Measurements from ENCODE around the gene MCUR1. TPM values are rescaled to one million over a fixed set of nuclear protein-coding genes. Genes with fewer than 3 reads are reported as not detected.

Gene MCUR1
- total and polyA plus RNA-seq, 2 of the 13 experiments (the other 11 are each of a cell fraction or from before 2014, with no cell fraction given) = 8.0 to 29.6 TPM

DNA sequence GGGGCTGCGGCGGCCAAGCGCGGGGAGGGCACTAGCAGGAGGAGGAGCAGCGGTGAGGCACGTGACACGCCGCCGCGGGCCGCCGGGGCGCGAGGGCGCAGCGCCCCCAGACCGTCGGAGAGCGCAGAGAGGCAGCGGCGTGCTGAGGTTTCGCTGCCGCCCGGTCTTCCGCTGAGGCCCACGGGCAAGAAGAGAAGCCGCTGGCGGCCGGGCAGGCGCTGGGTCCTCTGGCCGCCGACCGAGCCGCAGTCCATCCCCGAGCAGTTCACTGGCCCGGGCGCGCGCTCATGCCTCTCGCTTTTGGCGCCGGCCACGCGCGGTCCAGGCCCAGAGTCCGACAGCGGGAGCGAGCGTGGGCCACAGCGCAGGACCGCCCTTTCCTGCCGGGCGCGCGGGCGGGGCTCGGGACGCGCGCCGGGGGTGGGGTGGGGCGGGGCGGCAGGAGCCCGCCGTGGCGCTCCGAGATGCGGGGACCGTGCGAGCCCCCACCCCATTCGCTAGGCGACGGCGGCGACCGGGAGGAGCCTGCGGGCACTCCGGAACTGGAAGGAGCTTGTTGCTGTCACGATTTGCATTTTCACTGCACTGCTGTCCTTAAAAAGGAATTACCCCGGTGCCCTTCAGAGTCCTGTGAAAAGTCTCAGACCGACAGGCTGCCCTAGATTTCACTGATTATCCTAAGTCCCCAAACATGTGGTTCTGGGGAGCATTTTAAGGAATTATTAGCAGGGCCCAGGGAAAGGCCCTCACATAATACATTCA lies at the start of gene MCUR1 (continued):
- TF ChIP-seq, protein P1, sequence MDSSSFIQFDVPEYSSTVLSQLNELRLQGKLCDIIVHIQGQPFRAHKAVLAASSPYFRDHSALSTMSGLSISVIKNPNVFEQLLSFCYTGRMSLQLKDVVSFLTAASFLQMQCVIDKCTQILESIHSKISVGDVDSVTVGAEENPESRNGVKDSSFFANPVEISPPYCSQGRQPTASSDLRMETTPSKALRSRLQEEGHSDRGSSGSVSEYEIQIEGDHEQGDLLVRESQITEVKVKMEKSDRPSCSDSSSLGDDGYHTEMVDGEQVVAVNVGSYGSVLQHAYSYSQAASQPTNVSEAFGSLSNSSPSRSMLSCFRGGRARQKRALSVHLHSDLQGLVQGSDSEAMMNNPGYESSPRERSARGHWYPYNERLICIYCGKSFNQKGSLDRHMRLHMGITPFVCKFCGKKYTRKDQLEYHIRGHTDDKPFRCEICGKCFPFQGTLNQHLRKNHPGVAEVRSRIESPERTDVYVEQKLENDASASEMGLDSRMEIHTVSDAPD (CRISPR knock-in tag; IDR thresholded peaks at IDR 0.05) = no peak
- TF ChIP-seq, protein P2, sequence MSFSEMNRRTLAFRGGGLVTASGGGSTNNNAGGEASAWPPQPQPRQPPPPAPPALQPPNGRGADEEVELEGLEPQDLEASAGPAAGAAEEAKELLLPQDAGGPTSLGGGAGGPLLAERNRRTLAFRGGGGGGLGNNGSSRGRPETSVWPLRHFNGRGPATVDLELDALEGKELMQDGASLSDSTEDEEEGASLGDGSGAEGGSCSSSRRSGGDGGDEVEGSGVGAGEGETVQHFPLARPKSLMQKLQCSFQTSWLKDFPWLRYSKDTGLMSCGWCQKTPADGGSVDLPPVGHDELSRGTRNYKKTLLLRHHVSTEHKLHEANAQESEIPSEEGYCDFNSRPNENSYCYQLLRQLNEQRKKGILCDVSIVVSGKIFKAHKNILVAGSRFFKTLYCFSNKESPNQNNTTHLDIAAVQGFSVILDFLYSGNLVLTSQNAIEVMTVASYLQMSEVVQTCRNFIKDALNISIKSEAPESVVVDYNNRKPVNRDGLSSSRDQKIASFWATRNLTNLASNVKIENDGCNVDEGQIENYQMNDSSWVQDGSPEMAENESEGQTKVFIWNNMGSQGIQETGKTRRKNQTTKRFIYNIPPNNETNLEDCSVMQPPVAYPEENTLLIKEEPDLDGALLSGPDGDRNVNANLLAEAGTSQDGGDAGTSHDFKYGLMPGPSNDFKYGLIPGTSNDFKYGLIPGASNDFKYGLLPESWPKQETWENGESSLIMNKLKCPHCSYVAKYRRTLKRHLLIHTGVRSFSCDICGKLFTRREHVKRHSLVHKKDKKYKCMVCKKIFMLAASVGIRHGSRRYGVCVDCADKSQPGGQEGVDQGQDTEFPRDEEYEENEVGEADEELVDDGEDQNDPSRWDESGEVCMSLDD (CRISPR knock-in tag; IDR thresholded peaks at IDR 0.05; ENCODE audit: borderline replicate concordance) = peak; percentile 69; the same call in 1 of the 2 replicates
- TF ChIP-seq PHF5A (CRISPR knock-in tag; IDR thresholded peaks at IDR 0.05; ENCODE audit: low read depth, unreplicated experiment) = no peak
- no peak; the same call in 1 of the 2 replicates for TF ChIP-seq ZNF253 (CRISPR knock-in tag; IDR thresholded peaks at IDR 0.05; ENCODE audit: borderline replicate concordance)
- TF ChIP-seq PHB2 (IDR thresholded peaks at IDR 0.05; ENCODE audit: partially characterized antibody) = no peak
- TF ChIP-seq, protein P3, sequence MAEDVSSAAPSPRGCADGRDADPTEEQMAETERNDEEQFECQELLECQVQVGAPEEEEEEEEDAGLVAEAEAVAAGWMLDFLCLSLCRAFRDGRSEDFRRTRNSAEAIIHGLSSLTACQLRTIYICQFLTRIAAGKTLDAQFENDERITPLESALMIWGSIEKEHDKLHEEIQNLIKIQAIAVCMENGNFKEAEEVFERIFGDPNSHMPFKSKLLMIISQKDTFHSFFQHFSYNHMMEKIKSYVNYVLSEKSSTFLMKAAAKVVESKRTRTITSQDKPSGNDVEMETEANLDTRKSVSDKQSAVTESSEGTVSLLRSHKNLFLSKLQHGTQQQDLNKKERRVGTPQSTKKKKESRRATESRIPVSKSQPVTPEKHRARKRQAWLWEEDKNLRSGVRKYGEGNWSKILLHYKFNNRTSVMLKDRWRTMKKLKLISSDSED (CRISPR knock-in tag; IDR thresholded peaks at IDR 0.05) = peak; percentile 8; the same call in 1 of the 2 replicates
- no peak for TF ChIP-seq CHD4 (IDR thresholded peaks at IDR 0.05; ENCODE audit: borderline replicate concordance, low read length)
- TF ChIP-seq TARDBP (CRISPR knock-in tag; IDR thresholded peaks at IDR 0.05) = no peak
- 0 out of 2 replicates have a peak, but pooled peaks have one; percentile 82 for TF ChIP-seq TEAD2 (CRISPR knock-in tag; IDR thresholded peaks at IDR 0.05)
- no peak for TF ChIP-seq ELF1 (CRISPR knock-in tag; IDR thresholded peaks at IDR 0.05)
- no peak; the same call in 1 of the 2 replicates for TF ChIP-seq ZNF205 (CRISPR knock-in tag; IDR thresholded peaks at IDR 0.05)
- no peak for TF ChIP-seq FOXC1 (CRISPR knock-in tag; IDR thresholded peaks at IDR 0.05; ENCODE audit: borderline replicate concordance)
- TF ChIP-seq NR2F1 (CRISPR knock-in tag; IDR thresholded peaks at IDR 0.05) = no peak
- TF ChIP-seq TCF7 (IDR thresholded peaks at IDR 0.05; ENCODE audit: low read depth) = no peak
- peak; percentile 96 for TF ChIP-seq PHF8 (CRISPR knock-in tag; IDR thresholded peaks at IDR 0.05)
- TF ChIP-seq ZSCAN29 (CRISPR knock-in tag; conservative IDR thresholded peaks at IDR 0.05) = no peak
- peak; percentile 88 for TF ChIP-seq ZNF724P (CRISPR knock-in tag; IDR thresholded peaks at IDR 0.05; ENCODE audit: borderline replicate concordance)
- TF ChIP-seq MYNN (CRISPR knock-in tag; IDR thresholded peaks at IDR 0.05; ENCODE audit: low read depth) = no peak
- no peak for TF ChIP-seq FOXK1 (CRISPR knock-in tag; IDR thresholded peaks at IDR 0.05; ENCODE audit: borderline replicate concordance, low read depth)
- TF ChIP-seq, protein P4, sequence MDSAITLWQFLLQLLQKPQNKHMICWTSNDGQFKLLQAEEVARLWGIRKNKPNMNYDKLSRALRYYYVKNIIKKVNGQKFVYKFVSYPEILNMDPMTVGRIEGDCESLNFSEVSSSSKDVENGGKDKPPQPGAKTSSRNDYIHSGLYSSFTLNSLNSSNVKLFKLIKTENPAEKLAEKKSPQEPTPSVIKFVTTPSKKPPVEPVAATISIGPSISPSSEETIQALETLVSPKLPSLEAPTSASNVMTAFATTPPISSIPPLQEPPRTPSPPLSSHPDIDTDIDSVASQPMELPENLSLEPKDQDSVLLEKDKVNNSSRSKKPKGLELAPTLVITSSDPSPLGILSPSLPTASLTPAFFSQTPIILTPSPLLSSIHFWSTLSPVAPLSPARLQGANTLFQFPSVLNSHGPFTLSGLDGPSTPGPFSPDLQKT (CRISPR knock-in tag; IDR thresholded peaks at IDR 0.05; ENCODE audit: borderline replicate concordance) = no peak
- no peak for TF ChIP-seq ZBTB20 (CRISPR knock-in tag; IDR thresholded peaks at IDR 0.05; ENCODE audit: borderline replicate concordance, low read depth)
- no peak for TF ChIP-seq ATRX (CRISPR knock-in tag; IDR thresholded peaks at IDR 0.05; ENCODE audit: borderline replicate concordance)
- TF ChIP-seq PAF1 (CRISPR knock-in tag; IDR thresholded peaks at IDR 0.05) = no peak
- TF ChIP-seq HMG20B (CRISPR knock-in tag; conservative IDR thresholded peaks at IDR 0.05) = no peak

All from HepG2 (cell line).